ENCODE results near the gene CXCL11.
"Not testable (repeated sequence)": the region's sequence is repeated elsewhere in the genome, so short reads cannot be mapped to it uniquely, and the experiment has no call there.

The CXCL11 gene

GRCh38 chr4:76058888-76059426 is 23.1 kb upstream of the CXCL11 start:
- no peak overlapping the region for H3K27ac ChIP-seq
- TF ChIP-seq CTCF (IDR thresholded peaks at IDR 0.05) (no peak), ZFX (IDR thresholded peaks at IDR 0.05; ENCODE audit: borderline replicate concordance) (no peak)

DNA sequence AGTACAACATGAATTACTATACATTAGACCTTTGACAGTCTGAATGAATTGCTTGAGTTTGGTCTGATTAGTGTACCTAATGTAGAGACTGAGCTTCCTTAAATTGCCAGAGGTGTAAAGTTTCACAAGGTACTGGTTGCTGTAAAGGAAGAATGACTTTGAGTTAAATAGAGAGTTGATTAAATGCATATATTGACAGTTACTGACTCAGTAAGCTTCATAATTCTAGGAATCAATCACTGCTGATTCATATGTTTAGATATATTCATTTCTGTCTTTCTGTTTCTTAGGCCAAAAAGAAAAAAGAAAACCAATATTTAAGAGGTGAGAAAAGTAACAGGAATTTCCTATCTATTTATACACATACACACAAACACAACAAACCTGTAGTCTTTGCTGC is 22.4 kb upstream of the CXCL11 start:
- TF ChIP-seq CTCF (IDR thresholded peaks at IDR 0.05), result no peak
- TF ChIP-seq ZFX (IDR thresholded peaks at IDR 0.05; ENCODE audit: borderline replicate concordance), result no peak

GRCh38 chr4:76055421-76055820 is 19.6 kb upstream of the CXCL11 start:
- no peak for TF ChIP-seq CTCF (IDR thresholded peaks at IDR 0.05)
- no peak for TF ChIP-seq ZFX (IDR thresholded peaks at IDR 0.05; ENCODE audit: borderline replicate concordance)
- no peak overlapping the region for H3K27ac ChIP-seq

More for the DNA sequence above, 22.4 kb upstream of the CXCL11 start:
- H3K27ac ChIP-seq, result no peak overlapping the region

DNA sequence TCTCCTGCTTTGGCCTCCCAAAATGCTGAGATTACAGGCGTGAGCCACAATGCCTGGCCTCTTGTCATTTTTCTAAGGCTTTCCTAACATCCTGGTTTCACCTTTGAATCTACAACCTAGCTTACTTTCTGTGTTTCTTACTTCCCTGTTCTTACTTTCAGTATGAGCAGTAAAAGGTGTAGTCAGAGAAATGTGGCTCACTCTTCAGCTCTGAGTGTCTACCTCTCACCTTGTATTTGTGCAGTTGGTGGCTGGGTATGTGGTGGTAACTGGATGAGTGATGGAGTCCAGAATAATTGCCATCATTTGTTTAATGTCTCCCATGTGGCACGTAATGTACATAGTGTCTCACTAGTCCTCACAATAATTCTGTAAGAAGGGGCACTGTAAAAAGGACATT is 19.1 kb upstream of the CXCL11 start:
- TF ChIP-seq ZFX (IDR thresholded peaks at IDR 0.05; ENCODE audit: borderline replicate concordance), result no peak
- no peak for TF ChIP-seq CTCF (IDR thresholded peaks at IDR 0.05)
- H3K27ac ChIP-seq, result no peak overlapping the region

GRCh38 chr4:76053730-76054129 is 17.9 kb upstream of the CXCL11 start:
- H3K27ac ChIP-seq, result no peak overlapping the region
- TF ChIP-seq ZFX (IDR thresholded peaks at IDR 0.05; ENCODE audit: borderline replicate concordance), result no peak
- TF ChIP-seq CTCF (IDR thresholded peaks at IDR 0.05), result no peak

DNA sequence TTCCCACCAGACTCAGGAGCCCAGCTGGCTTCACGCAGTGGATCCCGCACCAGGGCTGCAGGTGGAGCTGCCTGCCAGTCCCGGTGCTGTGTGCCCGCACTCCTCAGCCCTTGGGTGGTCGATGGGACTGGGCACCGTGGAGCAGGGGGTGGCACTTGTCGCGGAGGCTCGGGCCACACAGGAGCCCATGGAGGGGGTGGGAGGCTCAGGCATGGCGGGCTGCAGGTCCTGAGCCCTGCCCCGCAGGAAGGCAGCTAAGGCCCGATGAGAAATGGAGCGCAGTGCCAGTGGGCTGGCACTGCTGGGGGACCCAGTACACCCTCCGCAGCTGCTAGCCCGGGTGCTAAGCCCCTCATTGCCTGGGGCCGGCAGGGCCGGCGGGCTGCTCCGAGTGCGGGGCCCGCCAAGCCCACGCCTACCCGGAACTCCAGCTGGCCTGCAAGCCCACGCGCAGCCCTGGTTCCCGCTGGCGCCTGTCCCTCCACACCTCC is 14.7 kb upstream of the CXCL11 start:
- H3K27ac ChIP-seq, result not testable (repeated sequence)

GRCh38 chr4:76049860-76050416 is 14.1 kb upstream of the CXCL11 start:
- not testable (repeated sequence) for H3K27ac ChIP-seq

- H3K27ac ChIP-seq, result not testable (repeated sequence)
Observed at GRCh38 chr4:76044686-76045085, 8.8 kb upstream of the CXCL11 start.

GRCh38 chr4:76043306-76043705 is 7.4 kb upstream of the CXCL11 start:
- not testable (repeated sequence) for H3K27ac ChIP-seq

DNA sequence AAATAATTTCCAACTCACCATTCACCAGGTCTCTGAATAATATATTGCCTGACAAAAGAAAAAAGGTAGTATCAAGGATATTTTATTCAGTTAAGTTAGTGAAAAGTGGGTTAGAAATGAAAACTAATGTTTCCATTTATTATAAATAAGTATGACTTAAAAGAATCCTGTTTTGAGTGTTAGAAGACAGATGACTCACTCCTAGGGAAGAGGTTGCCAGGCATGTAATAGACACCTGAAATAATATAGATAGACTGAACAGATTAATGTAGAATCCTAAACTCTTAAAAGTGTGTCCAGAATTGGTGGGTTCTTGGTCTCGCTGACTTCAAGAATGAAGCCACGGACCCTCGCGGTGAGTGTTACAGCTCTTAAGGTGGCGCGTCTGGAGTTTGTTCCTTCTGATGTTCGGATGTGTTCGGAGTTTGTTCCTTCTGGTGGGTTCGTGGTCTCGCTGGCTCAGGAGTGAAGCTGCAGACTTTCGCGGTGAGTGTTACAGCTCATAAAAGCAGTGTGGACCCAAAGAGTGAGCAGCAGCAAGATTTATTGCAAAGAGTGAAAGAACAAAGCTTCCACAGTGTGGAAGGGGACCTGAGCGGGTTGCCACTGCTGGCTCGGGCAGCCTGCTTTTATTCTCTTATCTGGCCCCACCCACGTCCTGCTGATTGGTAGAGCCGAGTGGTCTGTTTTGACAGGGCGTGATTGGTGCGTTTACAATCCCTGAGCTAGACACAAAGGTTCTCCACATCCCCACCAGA is 6.5 kb upstream of the CXCL11 start:
- H3K27ac ChIP-seq, result not testable (repeated sequence)
